ENCODE measurements around the gene ANKRD13B.

GRCh38 chr17:29620271-29620670 lies 27.3 kb downstream of the ANKRD13B start:
- TF ChIP-seq CTCF (IDR thresholded peaks at IDR 0.05) = no peak
- TF ChIP-seq POLR2A (IDR thresholded peaks at IDR 0.05) = no peak
